C4-2B (cell line): ENCODE results near the gene CDKN1A.

Experiments used
- CTCF ChIP-seq: fragments of 450-650 bp; conservative IDR thresholded peaks from 2 replicates; pipeline ENCODE4 v1.5.1; 2017; ENCODE audit warnings: mild to moderate bottlenecking
- ZFX ChIP-seq: fragments of 450-650 bp; IDR thresholded peaks from 2 replicates; pipeline ENCODE4 v1.6.1; 2017

GRCh38 chr6:36677753-36678487 is 594 bp upstream of the CDKN1A start:
- TF ChIP-seq CTCF: no peak
- no peak for TF ChIP-seq ZFX
